Stimulated activated CD8-positive, alpha-beta memory T cell treated with anti-CD3 and anti-CD28 coated beads, Interleukin-15, amount 100 ng/mL, for 24 hours (primary cell): ENCODE data around the gene BAIAP2.
A peak's percentile ranks its signal among the peaks of the same experiment; 100 is the strongest.

Source experiments
- DNase-seq: peaks from one replicate; pipeline ENCODE4 v3.0.0-alpha.2; 2020; ENCODE audit warnings: low read depth

BAIAP2 gene, protein sequence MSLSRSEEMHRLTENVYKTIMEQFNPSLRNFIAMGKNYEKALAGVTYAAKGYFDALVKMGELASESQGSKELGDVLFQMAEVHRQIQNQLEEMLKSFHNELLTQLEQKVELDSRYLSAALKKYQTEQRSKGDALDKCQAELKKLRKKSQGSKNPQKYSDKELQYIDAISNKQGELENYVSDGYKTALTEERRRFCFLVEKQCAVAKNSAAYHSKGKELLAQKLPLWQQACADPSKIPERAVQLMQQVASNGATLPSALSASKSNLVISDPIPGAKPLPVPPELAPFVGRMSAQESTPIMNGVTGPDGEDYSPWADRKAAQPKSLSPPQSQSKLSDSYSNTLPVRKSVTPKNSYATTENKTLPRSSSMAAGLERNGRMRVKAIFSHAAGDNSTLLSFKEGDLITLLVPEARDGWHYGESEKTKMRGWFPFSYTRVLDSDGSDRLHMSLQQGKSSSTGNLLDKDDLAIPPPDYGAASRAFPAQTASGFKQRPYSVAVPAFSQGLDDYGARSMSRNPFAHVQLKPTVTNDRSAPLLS

DNA sequence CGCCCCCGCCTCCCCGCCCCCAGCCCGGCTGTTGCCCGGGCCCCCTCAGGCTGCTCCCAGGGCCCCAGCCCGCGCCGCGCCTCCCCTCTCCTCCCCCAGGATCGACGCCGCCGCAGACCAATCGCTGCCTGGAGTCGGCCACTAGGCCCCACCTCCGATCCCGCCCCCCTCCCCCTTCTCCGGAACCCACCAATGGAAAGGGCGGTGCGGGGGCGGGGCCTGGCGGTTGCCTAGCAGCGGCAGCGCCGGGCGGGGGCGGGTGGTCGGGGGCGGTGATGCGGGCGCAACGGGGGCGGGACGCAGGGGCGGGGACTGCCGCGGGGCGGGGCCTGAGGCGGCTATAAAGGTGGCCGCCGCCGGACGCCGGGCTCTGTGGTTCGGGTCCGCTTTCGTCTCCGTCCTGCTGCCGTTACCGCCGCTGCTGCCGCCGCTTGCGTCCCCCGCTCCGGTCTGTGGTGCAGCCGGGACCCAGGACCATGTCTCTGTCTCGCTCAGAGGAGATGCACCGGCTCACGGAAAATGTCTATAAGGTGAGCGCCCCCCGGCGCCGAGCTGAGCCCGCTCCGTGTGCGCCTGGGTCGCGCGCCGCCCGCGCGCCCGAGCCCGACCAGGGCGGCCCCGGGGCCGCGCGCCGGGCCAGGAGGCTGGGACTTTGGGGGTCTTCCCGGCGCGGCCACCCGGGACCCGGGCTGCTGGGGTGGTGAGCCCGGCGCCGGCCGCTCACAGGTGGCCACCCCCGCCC, at the start of gene BAIAP2:
Gene BAIAP2 (plus strand): TSS at position 373 of the 742 bp plus-strand sequence. CDS start 104 bp downstream, at position 477.
- peak; percentile 97 for DNase-seq

DNA sequence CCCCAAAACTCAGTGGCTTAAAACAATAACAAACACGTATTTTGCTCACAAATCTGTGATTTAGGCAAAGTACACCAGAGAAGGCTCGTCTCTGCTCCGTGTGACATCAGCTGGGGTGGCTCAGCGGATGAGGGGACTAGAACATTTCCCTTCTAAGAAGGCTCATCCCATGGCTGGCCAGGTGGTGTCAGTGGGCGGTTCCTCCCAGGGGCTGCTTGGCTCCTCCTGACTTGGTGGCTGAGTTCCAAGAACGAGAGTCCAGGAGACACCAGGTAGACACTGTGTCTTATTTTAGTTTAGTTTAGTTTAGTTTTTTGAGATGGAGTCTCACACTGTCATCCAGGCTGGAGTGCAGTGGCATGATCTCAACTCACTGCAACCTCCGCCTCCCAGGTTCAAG, 48.9 kb upstream of the BAIAP2 start:
- no peak for DNase-seq

DNA sequence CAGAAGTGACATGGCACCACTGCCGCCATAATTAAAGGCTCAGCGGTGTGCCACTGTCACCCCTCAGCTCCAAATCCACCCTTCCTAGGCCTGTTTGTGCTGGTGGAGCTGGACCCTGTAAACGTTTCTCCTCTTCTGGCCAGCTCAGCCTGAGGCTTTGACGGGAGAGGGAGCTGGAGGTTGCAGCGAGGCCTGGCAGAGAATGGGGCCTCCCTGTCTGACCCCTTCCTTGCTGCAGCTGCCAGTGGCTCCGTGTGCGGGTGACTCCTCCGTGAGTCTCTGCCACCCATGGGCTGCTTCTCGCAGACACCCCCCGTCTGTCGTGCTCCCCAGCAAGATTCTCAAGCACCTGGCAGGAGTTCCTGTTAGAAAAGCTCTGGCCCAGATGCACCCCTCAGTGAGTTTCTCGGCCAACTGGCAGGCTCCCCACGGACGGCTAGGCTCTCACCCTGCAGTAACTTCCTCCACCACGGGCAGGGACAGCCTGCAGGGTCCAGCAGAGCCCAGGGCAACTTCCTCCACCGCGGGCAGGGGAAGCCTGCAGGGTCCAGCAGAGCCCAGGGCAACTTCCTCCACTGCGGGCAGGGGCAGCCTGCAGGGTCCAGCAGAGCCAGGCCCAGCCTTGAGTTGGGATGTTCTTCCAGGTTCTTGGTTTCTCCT, 48.0 kb upstream of the BAIAP2 start:
- no peak for DNase-seq

DNA sequence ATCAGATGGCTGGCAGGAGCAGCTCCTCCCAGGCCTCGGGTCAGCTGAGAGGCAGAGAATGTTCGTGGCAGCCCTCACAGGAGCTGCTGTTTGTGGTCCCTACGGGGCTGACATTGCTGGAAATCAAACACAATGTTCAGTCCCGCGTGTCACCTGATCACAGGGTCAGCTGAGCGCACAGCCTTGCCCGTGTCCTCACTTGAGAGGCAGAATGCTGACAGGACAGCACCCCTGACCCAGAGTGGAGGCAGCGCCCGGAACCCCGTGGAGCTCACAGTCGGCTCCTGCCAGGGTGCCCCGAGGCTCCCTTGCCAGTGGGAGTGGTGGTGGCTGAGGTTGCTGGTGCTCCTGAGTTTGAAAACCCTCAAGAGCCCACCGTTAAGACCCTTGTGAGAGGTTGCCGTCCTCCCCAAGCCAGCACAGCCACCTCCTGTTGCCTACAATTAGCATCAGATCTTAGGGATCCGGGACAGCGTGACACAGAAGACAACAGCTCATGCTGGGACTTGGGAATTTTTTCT, 47.0 kb upstream of the BAIAP2 start:
- no peak for DNase-seq

DNA sequence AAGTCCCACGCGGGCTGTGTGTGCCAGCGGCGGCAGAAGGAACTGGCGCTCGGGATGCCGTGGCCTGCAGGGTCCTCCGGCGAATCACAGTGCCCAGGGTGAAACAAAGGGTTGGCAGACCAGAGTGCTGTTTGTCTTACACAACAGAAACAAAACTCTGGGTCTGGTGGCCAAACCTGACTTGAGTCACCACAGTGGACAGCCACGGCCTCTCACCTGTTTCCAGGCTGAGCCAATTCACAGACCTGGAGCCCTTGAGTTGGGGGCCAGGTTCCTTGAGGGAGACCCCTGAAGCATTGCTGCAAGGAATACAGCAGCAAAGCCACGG, 45.4 kb upstream of the BAIAP2 start:
- no peak for DNase-seq

DNA sequence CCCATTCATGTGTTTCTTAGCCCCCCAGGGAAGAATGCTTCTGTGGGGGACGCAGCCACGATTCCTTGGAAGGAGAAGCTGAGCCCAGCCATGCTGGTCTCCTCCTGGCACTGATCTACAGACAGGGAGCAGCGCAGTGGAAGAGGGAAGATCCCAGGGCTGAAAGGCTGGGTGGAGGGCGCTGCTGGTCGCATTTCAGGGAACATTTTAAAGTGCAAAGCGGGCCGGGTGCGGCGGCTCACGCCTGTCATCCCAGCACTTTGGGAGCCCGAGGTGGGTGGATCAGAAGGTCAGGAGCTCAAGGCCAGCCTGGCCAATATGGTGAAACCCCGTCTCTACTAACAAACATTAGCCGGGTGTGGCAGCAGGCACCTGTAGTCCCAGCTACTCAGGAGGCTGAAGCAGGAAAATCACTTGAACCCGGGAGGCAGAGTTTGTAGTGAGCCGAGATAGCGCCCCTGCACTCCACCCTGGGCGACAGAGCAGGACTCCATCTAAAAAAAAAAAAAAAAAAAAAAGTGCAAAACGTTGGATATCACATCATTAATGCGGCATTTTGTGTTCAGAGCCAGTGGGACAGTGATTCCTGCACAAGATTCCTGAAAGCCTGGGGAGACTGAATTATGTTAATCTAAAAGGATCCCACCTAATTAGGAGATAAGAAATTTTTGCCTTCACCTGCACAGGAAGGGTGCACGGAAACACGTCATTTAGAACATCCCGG, 43.9 kb upstream of the BAIAP2 start:
- no peak for DNase-seq

DNA sequence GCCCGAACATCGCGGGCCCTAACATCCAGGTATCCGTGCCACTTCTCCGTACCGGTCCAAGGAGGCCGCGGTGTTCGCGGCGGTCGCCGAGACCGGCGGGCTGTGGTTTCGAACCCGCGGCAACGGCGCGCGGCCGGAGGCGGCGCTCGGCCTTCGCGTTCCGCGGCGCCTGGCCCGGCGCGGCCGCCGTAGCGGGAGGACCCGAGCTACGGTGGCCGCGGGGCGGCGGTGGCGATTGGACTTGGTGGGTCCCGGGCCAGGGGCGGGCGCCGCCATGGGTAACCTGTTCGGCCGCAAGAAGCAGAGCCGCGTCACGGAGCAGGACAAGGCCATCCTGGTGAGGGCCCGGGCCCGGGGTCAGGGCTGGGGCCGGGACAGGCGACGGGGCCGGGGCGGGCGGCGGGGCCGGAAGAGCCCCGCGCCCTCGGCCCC, 43.3 kb upstream of the BAIAP2 start, which contains the start of gene CHMP6:
Gene CHMP6 (plus strand): TSS at position 197 of the 432 bp plus-strand sequence. CDS start 78 bp downstream, at position 275.
- DNase-seq = peak; percentile 57

DNA sequence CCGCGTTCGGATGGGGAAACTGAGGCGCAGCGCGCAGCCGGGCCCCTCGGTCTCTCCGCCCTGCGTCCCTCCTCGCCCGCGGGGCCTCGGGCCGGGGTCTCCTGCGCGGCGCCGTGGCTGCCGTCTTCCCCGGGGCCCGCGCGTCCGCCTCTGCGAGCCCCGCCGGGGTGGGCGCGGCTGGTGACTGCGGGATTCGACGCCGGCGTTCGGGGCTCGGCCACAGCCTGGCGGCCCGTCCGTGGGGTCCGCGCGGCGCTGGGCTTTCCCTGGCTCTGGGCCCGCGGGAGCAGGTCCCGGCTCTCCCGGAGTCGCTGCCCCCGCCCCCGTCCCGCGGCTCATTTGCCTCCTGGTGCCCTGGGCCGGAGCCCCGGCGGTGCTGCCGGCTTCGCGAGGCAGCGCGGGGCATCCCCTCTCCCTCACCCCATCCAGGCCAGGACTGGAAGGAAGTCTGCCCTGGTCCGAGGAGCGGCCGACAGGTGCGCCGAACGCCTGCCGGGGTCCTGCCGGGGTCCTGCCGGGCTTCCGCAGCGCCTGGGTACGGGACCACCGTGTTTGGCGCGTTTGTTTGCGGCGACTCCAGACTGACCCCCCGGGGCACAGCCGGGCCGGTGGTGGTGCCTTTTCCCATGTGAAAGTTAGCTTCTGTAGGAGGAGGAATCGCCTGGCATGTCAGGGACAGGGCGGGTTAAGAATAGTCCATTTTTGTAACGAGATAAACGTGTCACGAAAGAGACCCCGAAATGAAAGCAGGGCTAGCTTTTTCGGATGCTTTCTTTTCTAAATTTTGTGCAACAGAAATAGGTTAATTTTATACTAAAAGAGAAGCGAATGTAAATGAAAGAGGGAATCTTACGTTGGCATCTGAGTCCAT, 42.6 kb upstream of the BAIAP2 start:
- DNase-seq = no peak

DNA sequence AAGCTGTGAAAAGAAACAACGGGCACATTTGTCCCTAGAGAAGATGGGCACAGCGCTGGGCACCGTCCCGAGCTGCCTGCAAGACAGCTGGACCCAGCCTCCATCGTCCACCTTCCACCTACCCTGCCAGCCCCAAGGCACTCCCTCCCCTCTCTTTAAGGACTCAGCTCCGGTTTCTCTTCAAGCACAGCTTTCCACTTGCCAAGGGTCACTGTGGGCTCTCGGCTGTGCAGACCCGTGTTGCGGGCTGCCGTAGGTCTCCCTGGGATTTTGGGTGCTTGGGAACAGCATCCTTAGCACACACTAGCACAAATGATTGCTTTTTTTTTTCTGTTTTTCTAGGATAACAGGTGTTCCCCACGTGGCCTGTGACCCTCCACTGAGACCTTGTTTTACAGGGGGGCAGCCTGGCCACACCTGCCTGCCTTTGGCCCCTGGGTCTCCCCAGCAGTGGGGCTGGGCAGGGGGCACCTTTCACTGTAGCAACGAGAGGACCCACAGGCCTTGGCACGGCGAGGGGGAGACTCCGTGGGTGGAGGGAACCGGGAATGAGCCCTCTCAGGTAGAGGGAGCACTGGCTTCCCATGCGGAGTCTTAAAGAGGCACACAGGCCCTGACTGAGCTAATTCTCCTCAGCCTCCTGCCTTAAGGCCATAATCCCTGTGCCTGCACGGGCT, 41.9 kb upstream of the BAIAP2 start:
- no peak for DNase-seq

DNA sequence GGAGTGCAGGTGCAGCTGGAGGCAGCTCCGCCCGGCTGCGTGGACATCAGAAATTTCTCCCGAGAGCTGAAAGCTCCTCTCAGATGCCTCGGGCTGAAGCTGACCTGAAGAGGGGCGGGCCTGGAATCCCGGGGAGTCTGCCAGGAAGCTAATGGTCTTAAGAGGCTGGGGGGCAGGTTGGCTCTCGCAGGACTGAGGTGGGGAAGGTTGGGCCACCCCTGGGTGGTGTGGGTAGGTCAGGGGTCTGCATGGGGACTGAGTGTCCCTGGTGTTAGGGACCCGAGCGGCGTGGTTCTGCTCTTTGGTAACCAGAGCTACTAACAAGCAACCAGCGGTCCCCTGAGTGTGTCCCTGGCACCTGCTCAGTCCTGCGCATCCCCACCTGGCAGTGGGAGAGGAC, 39.8 kb upstream of the BAIAP2 start:
- DNase-seq = no peak

DNA sequence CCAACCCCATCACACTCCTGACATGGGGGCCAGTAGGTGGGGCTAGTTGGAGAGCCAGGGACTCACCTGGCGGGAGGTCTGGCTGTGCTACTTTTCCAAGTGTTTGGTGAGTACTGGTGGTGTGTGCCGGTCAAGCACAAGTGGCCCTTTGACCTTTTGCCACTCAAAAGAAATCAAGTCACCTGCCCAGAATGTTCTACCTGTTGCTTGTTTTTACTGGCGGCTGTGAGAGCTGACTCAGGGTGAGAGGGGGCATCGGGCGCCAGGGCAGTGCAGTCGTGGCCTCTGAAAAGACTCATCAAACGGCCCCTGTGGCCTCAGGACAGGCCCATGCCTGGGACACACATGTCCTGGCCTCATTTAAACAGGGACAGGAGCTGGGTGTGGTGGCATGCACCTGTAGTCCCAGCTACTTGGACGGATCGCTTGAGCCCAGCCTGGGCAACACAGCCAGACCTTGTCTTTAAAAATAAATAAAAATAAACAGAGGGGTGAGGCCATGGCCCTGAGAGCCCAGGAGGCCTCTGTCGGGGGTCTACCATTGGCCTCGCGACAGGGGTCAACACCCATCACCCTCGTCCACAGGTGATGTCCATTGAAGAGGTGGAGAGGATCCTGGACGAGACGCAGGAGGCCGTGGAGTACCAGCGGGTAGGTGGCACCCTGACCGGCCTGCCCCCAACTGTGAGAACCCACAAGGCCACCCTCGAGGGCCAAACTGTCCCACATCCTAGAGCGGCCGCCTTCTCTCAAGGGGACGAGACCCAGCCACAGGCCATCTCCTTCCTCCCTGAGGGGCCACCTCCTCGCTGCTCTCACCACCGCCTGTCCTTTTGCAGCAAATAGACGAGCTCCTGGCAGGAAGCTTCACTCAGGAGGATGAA, 38.3 kb upstream of the BAIAP2 start:
- no peak for DNase-seq

DNA sequence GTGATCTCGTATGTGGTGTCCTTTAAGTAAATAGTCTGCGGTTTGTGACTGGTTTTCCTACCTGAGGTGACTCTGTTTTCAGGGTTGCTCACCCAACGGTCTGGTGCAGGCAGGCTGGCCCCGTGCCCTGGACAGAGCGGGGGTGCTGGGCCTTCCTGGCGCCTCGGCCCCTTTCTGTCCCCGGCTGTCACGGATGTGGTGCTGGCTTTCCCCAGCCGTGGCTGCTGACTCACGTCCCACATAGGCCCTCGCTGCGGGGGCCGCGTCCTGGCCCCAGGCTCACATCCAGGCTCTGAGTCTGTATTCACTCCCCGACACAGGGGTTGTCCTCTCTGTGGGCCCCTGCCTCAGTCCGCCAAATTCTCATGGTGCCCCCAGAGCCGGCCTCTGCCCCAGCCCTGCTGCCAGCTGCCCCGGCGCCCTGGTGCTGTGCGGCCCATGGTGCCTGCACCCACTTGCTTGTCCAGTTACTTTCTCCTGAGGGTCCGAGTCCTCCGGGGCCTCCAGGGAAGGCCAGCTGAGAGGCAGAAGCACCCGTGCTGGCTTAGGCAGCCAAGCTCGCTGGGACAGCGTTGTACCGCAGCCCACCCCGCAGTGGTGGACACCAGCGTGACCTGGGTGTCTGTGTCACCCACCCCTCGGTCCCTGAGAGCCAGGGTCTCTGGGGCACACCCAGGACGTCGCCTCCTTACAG, 37.4 kb upstream of the BAIAP2 start:
- DNase-seq = no peak

DNA sequence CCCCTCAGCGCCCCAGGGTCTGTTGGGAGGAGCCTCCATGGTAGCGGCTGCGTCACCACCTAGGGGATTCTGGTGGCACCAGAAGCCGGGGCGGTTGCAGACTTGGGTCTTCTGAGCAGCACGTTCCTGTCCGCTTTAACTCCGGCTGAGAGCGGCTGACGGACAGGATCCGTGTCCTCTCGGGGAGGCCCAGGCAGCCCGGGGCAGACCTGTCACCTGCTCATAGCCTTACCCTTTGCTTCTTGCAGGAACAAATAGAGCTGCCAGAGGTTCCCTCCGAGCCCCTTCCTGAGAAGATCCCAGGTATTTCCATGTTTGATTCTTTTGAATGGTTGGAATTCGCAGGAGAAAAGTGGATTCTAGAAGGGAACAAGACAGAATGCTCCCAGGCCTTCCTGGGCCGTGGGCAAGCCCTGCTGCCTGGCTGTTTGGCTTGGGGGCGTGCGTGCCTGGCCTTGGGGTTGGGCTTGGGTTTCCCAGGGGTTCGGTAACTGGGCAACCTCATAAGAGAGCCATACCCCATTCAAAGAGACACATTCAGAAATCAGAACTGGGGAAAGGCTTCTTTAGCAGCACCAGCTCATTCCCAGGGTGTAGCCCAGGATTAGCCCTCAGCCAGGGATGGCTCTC, 36.7 kb upstream of the BAIAP2 start:
- DNase-seq = no peak

DNA sequence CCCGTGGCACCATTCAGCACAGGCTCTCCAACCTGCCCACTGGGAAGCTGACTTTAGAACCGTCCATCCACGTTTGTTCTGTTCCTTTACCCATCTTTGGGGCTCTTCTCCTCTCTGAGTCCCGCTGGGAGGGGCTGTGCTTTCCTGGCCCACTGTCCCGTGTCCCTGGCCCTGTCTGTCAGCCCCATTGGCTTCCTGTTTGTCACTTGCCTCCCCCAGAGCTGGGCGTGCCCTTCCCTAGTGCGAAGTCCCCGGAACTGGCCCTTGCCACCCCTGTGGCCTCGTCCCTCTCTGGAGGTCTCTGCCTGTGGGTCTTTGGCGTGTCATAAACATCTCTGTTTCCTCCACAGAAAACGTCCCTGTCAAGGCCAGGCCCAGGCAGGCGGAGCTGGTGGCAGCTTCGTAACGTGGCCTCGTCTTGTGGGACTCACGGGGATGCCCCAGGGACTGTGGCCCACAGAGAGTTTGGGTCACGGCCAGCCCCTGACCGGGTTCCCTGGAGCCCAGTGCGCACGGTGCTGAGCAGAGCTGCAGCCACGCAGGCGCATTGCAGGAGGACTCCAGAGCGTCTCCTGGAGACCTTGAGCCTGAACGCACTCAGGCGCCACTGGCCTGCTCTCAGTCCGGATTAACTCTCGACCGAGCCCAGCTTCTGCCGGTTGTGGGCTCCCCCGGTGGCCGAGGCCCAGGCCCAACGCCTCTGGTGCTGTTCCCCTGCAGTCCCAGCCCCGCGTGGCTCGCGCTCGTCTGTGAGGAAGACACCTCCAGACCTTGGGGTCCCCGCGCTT, 36.0 kb upstream of the BAIAP2 start:
- no peak for DNase-seq

DNA sequence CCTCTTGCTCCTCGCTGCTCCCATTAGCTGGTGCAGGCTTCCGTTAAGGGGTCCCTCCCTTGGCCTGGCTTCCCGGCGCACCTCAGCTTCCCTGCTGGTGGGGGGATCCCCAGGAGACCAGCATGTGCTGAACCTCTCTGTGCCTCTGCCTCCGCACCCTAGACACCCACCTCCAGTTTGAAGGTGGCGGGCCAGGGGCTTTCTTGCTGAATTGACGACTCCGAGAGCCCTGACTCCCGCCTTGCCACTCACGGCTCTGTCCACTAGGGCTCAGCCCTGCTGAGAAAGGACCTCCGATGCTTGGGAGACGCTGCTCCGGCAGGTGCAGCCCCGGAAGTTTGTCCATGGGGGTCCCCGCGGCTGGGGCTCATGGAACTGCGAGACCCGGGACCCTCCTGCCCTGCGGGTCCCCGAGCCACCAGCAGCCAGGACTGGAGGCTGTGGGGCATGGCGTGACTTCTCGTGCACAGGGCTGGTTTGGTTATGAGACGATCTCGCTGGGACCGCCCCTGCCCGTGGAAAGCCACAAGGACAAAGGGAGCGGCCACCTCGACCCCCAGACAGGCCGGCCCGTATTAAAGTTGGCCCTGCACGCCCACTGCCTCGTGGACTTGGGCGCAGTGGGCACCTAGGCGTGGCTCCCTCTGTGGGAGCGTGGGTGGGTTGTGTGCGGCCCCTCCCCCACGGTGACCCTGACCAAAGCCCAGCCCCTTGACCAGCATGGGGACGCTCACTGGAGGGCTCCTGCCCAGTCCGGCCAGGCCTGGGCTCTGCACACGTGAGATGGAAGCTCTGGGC, 35.2 kb upstream of the BAIAP2 start:
- DNase-seq = no peak

DNA sequence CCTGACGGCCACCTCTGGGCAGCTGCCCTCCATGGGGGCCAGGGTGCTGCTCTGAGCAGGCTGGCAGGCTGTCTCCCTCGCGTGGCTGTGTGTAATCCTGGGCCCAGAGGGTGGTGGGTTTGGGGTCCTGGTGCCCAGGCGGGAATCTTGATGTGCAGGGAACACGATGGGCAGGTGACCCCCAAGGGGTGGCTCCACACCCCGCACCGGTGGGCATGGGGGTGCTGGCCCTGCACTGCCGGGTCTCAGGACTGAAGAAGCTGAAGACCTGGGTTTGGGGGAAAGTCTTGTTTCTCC, 34.7 kb upstream of the BAIAP2 start:
- DNase-seq = no peak
